ENCODE measurements around the gene MAP3K20.
A peak's percentile ranks its signal among the peaks of the same experiment; 100 is the strongest.
"Not testable (repeated sequence)": the region's sequence is repeated elsewhere in the genome, so short reads cannot be mapped to it uniquely, and the experiment has no call there.

MAP3K20 gene

GRCh38 chr2:173075781-173076580 is at the start of gene MAP3K20:
Gene MAP3K20 (plus strand): TSS chr2:173075846. CDS start chr2:173091032, 15,186 bp downstream.
- peak; percentile 79 for DNase-seq

DNA sequence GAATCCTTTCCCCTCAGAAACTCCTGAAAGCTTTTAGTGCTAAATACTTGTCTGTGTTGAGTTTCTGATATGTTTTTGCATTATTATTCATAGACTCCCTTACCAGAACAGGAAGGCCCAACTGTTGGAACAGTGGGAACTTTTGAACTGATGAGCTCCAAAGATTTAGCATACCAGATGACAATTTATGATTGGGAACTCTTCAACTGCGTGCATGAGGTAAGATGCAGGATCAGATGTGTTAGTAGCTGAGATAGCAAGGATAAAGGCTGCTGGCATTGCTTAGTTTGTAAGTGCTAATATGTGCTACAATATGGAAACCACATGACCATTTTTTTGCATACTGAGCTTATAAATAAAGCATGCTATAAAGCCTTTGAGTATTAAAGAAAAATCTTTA is 49.2 kb upstream of the MAP3K20 start:
- DNase-seq, result peak; percentile 38

DNA sequence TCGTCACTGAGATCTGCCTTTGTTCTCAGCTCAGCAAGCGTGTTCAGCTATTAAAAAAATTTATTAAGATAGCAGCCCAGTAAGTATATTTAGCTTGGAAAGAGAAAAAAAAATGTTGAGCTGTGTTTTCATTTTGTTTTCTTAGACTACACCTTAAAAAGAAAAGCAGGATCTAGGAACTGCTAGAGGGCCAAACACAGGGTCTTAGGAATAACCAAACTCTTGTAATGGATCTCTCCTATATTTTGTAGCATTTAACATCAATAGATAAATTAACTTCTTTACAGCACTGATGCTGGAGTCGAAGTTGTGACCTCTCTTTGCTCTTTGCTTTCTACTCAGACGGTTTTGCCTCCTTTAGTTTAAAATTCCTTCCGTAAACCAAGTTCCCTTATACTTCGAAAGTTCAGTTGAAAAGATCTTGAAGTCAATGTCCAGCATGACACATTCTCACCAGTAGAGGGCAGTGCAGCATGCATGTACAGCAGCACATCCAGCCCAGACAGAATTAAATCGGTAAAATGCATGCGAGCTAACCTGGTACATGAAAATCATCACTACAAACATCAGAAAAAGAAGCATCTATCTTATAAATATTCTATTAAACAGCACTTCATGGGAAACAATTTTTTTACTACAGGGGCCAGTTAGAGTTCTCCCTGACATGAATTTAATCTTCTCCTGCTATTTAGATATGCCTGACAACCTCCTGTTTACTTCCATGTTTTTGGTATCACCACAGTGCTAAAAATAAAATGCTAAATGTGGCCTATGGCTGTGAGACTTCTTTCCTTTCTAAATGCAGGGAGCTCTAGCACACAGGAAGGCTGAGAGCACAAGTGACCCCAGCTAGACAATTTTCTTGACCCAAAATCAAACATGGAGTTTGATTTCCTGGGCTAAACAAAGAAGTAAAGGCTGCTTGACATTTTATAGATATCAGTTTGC is 48.2 kb upstream of the MAP3K20 start:
- DNase-seq, result peak; percentile 88

DNA sequence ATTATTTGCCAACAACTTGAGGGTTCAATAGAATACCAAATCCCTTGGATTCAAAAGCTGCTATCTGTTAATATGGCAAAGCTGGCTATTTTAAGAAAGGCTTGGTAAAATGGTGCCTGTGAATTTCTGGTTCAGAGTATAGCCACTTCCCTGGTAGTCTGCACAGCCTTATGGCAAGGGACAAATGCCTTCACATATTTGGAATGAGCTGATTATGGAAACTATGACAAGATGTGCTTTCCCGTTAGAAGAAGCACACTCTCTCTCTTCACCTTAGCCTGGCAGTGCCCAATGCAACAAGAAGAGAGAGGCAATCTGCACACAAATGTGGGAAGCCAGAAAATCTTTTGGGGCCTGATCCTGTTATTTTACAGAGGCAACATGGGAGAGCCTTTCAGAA is 47.5 kb upstream of the MAP3K20 start:
- no peak for DNase-seq

- DNase-seq, result peak; percentile 71
These were observed 47.0 kb upstream of the MAP3K20 start for GRCh38 chr2:173028671-173029070.

DNA sequence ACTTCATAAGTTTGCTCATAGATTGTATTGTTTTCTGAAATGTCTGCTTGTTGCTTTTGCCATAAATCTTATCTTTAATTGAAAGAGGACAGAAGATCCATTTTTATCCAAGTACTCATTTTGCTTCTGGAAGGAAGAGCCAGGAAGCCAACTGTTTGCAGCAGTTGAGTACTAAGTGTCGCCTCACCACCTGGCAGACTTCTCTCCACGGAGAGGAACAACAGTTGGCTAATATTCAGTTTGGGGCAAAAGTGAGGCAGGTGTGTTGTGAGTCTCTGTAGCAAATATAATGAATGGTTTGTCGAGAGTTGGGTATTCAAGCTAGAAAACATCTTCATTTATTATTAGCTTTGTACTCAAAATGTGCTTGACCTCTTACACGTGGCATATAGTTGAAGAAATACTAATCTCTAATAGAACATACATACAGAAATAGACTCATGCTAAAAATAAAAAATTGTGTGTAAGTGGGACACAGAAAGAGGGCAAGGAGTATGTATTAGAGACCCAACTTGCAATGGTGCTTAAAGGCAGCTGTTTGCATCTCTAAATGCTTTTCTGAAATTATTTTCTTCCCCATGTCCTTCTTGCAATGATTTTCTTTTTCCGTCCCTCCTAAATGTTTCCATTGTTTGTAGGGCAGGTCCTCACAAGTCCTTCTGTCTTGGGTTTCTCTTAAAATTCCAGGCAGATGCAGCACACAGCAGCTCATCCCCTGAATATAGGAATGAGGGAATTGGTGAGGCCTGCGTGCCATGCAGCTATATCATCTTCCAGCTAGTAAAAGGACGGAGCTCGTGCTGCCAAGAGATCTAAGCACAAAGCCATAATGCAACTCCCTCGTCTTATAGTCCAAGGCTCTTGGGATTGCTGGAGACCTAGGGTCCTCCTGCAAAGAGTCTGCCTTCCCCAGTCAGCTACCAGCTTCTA is 44.8 kb upstream of the MAP3K20 start:
- DNase-seq, result peak; percentile 42

GRCh38 chr2:173032032-173032431 is 43.6 kb upstream of the MAP3K20 start:
- no peak for DNase-seq

GRCh38 chr2:173033084-173033483 is 42.6 kb upstream of the MAP3K20 start:
- peak; percentile 86 for DNase-seq

- DNase-seq, result no peak
These were observed 41.5 kb upstream of the MAP3K20 start for GRCh38 chr2:173034143-173034542.

DNA sequence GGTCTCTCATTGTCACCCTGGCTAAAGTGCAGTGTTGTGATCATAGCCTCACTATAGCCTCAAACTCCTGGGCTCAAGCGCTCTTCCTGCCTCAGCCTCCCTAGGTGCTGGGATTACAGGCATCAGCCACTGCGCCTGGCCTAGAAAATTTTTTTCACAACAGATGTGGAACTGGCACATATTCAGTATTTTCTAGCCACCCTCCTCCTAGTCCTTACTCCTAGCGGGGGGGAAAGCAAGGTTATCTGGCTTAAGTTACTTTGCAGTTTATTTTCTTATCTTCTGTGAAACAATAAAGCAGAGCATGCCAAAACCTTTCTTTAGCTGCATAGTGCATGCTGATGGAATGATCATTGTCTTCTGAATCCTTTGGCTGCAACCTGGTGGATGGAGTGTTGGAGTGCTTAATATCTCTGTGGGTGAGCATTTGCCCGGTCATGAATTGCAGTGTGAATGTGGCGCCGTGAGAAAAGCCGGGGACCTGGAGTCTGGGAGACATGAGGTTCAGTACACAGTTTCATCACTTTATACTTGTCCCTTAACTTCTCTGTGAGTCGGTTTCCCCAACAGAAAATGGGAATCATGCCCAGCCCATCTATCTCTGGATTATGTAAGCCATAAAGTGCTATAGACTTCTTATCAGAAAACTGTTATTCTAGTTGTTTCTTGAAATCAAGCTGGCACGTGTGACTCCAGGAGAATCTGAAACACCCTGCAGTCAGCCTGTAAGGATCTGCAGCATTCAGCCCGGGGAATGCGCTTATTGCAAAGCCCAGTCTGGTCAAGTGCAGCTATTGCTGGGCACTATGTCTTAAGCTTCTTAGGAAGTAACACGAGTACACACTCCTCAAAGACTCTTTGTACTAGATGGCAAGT is 38.2 kb upstream of the MAP3K20 start:
- DNase-seq, result no peak

- not testable (repeated sequence) for DNase-seq
These were observed 37.4 kb upstream of the MAP3K20 start for GRCh38 chr2:173038257-173038656.

- DNase-seq, result no peak
These were observed 34.9 kb upstream of the MAP3K20 start for GRCh38 chr2:173040729-173041128.

DNA sequence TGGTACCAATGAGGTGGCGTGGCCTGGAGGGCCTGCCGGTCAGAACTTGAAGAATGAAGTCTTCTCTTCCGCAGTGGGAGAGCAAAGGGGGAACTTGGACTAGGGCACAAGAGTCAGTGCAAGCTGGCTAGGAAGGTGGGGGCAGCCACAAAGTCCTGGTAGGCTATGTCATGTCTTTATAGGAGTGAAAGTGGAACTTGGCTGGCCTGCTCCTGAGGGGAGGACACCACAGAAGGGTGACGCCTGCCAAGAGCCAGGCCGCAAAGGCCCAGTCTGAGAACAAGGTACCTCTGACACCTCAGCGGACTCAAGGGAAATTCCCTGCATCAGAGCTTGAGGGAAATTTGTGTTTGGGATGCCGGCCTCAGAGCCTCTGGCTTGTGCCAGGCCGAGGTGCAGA is 32.2 kb upstream of the MAP3K20 start:
- DNase-seq, result no peak

DNA sequence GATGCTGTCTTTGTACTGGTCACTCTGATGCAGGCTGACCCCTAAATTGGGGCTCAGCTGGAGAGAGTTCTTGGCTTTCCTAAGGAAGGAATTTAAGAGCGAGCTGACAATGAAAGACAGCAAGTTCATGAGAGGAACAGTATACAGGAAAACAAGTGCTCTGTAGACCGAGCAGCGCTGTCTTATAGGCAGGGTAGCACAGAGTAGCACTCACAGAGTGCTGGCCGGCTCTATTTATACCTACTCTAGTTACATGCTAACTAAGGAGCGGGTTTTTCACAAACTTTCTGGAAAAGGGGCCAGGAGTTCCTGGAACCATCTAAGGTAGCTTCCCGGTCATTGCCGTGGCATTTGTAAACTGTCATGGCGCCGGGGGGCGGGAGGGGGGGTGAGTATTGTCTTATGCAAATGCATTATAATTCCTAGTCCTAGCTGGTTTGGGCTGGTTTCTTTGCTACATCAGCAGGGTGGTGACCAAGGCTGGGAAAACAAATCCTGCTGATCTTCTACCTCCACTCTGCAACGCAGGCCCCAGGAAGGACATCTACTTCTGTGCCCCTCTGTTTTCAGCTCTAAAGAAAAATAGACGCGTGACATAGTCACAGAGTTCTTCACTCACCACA is 31.6 kb upstream of the MAP3K20 start:
- no peak for DNase-seq

GRCh38 chr2:173044686-173045085 is 31.0 kb upstream of the MAP3K20 start:
- DNase-seq, result no peak

DNA sequence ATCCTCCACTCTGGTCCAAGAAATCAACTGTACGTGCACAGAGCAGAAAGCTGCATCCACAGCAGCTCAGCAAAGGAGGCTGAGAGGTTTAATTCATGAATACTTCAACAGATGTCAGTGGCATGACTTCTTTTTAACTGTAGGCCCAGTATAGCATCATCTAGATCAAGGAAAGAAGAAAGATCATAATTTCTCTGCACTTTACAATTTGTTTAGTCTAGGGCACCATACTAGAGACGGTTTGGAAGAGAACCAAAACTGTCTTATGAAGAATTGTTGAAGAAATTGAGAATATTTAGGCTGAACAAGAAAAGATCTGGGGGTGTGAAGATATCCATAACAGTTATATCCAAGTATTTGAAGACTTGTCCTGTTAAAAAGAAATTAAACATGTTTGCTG is 30.5 kb upstream of the MAP3K20 start:
- no peak for DNase-seq

DNA sequence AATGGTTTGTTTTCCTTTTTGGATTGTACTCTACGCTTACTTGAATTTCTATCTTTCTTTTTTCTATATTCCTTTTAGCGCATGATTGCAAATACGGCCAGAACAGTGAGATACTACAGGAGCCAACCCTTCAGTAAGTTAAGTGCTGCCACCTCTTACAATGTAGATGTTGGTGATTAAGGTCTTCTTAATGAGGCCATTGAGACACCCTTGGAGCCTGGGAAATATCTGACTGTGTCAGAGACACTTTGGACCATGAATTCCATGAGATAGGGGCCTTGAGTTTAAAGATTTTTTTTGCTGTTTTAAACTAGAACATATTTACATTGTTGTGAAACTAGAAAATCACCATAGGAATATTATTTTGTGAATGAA is 27.1 kb upstream of the MAP3K20 start:
- DNase-seq, result no peak

GRCh38 chr2:173048897-173049661 is 26.6 kb upstream of the MAP3K20 start:
- DNase-seq, result peak; percentile 98

- DNase-seq, result no peak
These were observed 25.8 kb upstream of the MAP3K20 start for GRCh38 chr2:173049831-173050230.

- no peak for DNase-seq
These were observed 25.0 kb upstream of the MAP3K20 start for GRCh38 chr2:173050684-173051083.
